Measurements from ENCODE around the gene DESI2. TPM values are rescaled to one million over a fixed set of nuclear protein-coding genes. Genes with fewer than 3 reads are reported as not detected.

The DESI2 gene
- total and polyA plus RNA-seq, 4 donors: 5.7 to 14.6 (median 11.7) TPM

DNA sequence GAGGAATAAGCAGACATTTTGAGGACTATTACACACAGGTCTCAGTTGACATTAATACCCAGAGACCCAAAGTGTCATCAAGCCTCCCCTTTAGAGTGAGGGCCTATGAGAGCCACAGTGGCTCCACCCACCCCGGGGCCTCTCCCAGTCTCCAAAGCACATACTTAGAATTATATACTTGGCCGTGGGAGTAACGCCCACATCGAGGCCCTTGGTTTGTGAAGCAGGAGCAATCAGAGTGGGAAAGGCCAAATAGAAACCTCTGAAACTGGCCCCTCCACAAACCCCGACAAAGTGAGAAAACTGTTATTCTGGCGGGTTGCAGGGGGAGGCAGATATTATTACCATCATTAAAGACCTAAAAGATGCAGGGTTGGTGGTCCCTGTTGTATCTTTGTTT lies 7.0 kb upstream of the DESI2 start (continued):
- no peak for TF ChIP-seq JUND (IDR thresholded peaks at IDR 0.05)
- TF ChIP-seq, protein P1, sequence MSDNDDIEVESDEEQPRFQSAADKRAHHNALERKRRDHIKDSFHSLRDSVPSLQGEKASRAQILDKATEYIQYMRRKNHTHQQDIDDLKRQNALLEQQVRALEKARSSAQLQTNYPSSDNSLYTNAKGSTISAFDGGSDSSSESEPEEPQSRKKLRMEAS (IDR thresholded peaks at IDR 0.05): no peak
- TF ChIP-seq EGR1 (IDR thresholded peaks at IDR 0.05; ENCODE audit: low read depth in 2 of 2): no peak
- TF ChIP-seq HNF4A (conservative IDR thresholded peaks at IDR 0.05): no peak

GRCh38 chr1:244647819-244648218 lies 5.1 kb upstream of the DESI2 start:
- Histone ChIP-seq H3K4me3 (ENCODE audit: low read depth in 1 of 3, low read length in 3 of 3) (no peak overlapping the region), H3K36me3 (ENCODE audit: control insufficient read depth in 4 of 4, insufficient read depth in 3 of 4, low read depth in 1 of 4, low read length in 3 of 4) (no peaks in the 10 kb centered on the region), H3K27me3 (ENCODE audit: control insufficient read depth in 4 of 4, insufficient read depth in 4 of 4, low read length in 3 of 4) (no peaks in the 10 kb centered on the region), H3K9ac (ENCODE audit: low read depth in 1 of 2, low read length in 2 of 2) (no peak overlapping the region), H3K9me3 (ENCODE audit: control insufficient read depth in 4 of 4, low read length in 3 of 4) (no peaks in the 10 kb centered on the region), H3K27ac (ENCODE audit: low read depth in 1 of 2, low read length in 2 of 2) (no peak overlapping the region), H3K4me1 (ENCODE audit: control insufficient read depth in 4 of 4, insufficient read depth in 4 of 4, low read length in 3 of 4) (peaks cover 0 to 6% (median 4%) of the 10 kb centered on the region in 4 donors)
- DNase-seq (ENCODE audit: low spot score): no peak
- peak in 1 of 2 donors; percentile 32 for TF ChIP-seq GABPA (IDR thresholded peaks at IDR 0.05 in 1 of 2, conservative IDR thresholded peaks at IDR 0.05 in 1 of 2)
- TF ChIP-seq CTCF (IDR thresholded peaks at IDR 0.05; ENCODE audit: low read depth, low read length, missing input control): no peak
- WGBS: 77% methylated on average over 6 of the region's 6 CpGs

DNA sequence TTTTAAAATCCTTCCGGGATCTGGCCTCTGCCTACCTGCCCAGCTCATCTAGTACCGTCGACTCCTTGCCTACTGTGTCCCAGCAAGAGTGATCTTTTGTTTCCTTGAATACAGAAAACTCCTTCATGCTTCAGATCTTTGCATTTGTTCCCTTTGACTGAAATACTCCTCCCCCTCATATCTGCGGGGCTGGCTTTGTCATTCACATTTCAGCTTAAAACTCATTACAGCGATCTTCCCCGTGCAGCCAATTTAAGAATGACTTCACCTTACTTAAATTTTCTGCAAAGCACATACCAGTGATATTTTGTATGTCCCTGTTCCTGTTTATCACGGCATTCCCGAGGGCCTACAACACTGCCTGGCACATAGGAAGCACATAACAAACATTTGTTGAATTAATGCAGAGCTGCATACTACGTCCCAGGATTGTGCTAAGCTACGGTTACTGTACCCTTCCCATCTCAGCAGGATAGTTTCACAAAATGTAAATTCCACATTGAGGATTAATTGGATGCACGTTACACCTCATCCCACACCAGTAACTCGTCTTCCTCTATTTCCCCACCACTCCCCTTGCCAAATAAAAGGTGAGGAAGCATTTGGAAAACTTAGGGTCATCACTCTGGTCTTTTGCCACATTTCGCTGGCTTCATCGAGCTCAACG lies 837 bp upstream of the DESI2 start:
- H3K36me3 ChIP-seq (ENCODE audit: control insufficient read depth in 4 of 4, insufficient read depth in 3 of 4, low read depth in 1 of 4, low read length in 3 of 4): no peaks in the 10 kb centered on the region
- H3K4me1 ChIP-seq (ENCODE audit: control insufficient read depth in 4 of 4, insufficient read depth in 4 of 4, low read length in 3 of 4): peaks cover 0 to 25% (median 10%) of the 10 kb centered on the region in 4 donors
- H3K9me3 ChIP-seq (ENCODE audit: control insufficient read depth in 4 of 4, low read length in 3 of 4): no peaks in the 10 kb centered on the region
- DNase-seq (ENCODE audit: low spot score): no peak
- no peaks in the 10 kb centered on the region for H3K27me3 ChIP-seq (ENCODE audit: control insufficient read depth in 4 of 4, insufficient read depth in 4 of 4, low read length in 3 of 4)
- H3K9ac ChIP-seq (ENCODE audit: low read depth in 1 of 2, low read length in 2 of 2): peak overlapping the region; percentile 35 to 75
- H3K27ac ChIP-seq (ENCODE audit: low read depth in 1 of 2, low read length in 2 of 2): peak overlapping the region; percentile 53 to 60
- TF ChIP-seq YY1 (IDR thresholded peaks at IDR 0.05) (no peak), FOXA1 (IDR thresholded peaks at IDR 0.05) (no peak), HNF4A (conservative IDR thresholded peaks at IDR 0.05) (no peak), RXRA (IDR thresholded peaks at IDR 0.05) (no peak), GABPA (IDR thresholded peaks at IDR 0.05 in 1 of 2, conservative IDR thresholded peaks at IDR 0.05 in 1 of 2) (no peak), CTCF (IDR thresholded peaks at IDR 0.05; ENCODE audit: low read depth, low read length, missing input control) (no peak)
- H3K4me3 ChIP-seq (ENCODE audit: low read depth in 1 of 3, low read length in 3 of 3): peak overlapping the region; percentile 41 to 89 (median 87)
- whole genome bisulfite sequencing: 44% methylated on average over 15 of the region's 15 CpGs

Measured in liver (tissue), 9 donors.